Neural progenitor cell (in vitro differentiated cells): ENCODE data around the gene RAB3GAP2.

Source experiments
- EZH2 ChIP-seq: fragments of 200-600 bp; sonication (generic); IDR thresholded peaks from 2 replicates; pipeline ENCODE4 v1.6.1; 2017; ENCODE audit warnings: antibody characterized with exemption, mild to moderate bottlenecking, moderate library complexity
- EZH2phosphoT487 ChIP-seq: fragments of 200-600 bp; sonication (generic); IDR thresholded peaks from 2 replicates; pipeline ENCODE4 v1.6.1; 2017; ENCODE audit warnings: antibody characterized with exemption
- TF ChIP-seq, protein P1 (sequence below): fragments of 200-600 bp; sonication (generic); IDR thresholded peaks from 2 replicates; pipeline ENCODE4 v1.5.1; 2017; ENCODE audit warnings: antibody characterized with exemption, mild to moderate bottlenecking

DNA sequence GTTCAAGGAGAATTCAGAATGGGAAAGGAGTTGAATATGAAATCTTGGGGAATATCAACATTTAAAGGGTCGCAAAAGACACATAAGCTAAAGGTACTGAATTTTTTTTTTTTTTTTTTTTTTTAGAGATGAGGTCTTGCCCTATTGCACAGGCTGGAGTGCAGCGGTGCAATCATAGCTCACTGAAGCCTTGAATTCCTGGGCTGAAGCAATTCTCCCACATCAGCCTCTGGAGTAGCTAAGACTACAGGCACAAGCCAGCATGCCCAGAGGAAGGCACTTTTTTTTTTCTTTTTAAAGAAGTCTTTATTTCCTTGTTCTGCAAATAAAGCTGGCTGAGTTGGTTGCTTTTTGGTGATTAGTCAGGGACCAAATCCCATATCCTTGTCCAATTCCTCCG lies 44.1 kb upstream of the RAB3GAP2 start:
- TF ChIP-seq EZH2 (no peak), EZH2phosphoT487 (no peak)
- TF ChIP-seq, protein P1, sequence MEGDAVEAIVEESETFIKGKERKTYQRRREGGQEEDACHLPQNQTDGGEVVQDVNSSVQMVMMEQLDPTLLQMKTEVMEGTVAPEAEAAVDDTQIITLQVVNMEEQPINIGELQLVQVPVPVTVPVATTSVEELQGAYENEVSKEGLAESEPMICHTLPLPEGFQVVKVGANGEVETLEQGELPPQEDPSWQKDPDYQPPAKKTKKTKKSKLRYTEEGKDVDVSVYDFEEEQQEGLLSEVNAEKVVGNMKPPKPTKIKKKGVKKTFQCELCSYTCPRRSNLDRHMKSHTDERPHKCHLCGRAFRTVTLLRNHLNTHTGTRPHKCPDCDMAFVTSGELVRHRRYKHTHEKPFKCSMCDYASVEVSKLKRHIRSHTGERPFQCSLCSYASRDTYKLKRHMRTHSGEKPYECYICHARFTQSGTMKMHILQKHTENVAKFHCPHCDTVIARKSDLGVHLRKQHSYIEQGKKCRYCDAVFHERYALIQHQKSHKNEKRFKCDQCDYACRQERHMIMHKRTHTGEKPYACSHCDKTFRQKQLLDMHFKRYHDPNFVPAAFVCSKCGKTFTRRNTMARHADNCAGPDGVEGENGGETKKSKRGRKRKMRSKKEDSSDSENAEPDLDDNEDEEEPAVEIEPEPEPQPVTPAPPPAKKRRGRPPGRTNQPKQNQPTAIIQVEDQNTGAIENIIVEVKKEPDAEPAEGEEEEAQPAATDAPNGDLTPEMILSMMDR: no peak
